Tibial artery (tissue), 4 donors: ENCODE results near the gene COLGALT1.

Experiments
- DNase-seq, 2 donors: peaks; one replicate each; pipeline ENCODE4 v3.0.0-alpha.2; 2019
- H3K27ac ChIP-seq, 2 donors: fragments of 200-600 bp; sonication (generic) in 1 of 2; 1 replicate in 1 of 2; 2 replicates in 1 of 2; pipeline ENCODE4 v1.5.1; 2018 to 2019; ENCODE audit warnings: mild to moderate bottlenecking in 1 of 2
- H3K27me3 ChIP-seq, 2 donors: fragments of 200-600 bp; sonication (generic) in 1 of 2; one replicate each; pipeline versions ENCODE4 v1.5.1 to v1.6.0; 2016 to 2019
- H3K36me3 ChIP-seq, 3 donors: fragments of 200-600 bp; sonication (generic) in 2 of 3; one replicate each; pipeline ENCODE4 v1.5.1; 2016 to 2019; ENCODE audit warnings: mild to moderate bottlenecking in 2 of 3
- H3K4me1 ChIP-seq, 4 donors: fragments of 200-600 bp; sonication (generic) in 2 of 4; 1 replicate in 3 of 4; 2 replicates in 1 of 4; pipeline ENCODE4 v1.5.1; 2016 to 2019
- H3K4me3 ChIP-seq, 2 donors: fragments of 200-600 bp; sonication (generic) in 1 of 2; 1 replicate in 1 of 2; 2 replicates in 1 of 2; pipeline ENCODE4 v1.5.1; 2018 to 2019; ENCODE audit warnings: mild to moderate bottlenecking in 2 of 2
- H3K9me3 ChIP-seq, 3 donors: fragments of 200-600 bp; sonication (generic) in 1 of 3; one replicate each; pipeline ENCODE4 v1.5.1; 2016 to 2019
- CTCF ChIP-seq, 2 experiments: fragments of 200-600 bp in 1 of 2; fragments of 450-650 bp in 1 of 2; IDR thresholded peaks; one replicate each; pipeline ENCODE4 v1.5.1; 2017 to 2019; ENCODE audit warnings: antibody characterized with exemption in 2 of 2, mild to moderate bottlenecking in 1 of 2, moderate library complexity in 1 of 2
- intact Hi-C: fragments of 100-400 bp; cut with DNase I; formaldehyde crosslinking; loops from one replicate; pipeline ENCODE4 v1.15.0; 2023; ENCODE audit warnings: low total_unique reads

Gene COLGALT1

GRCh38 chr19:17522988-17523872 lies 32.2 kb upstream of the COLGALT1 start:
- TF ChIP-seq CTCF (IDR thresholded peaks at IDR 0.05) = no peak
- no peak overlapping the region for H3K27ac ChIP-seq
- peaks cover 0 to 5% (median 0%) of the 10 kb centered on the region in 4 donors for H3K4me1 ChIP-seq
- H3K9me3 ChIP-seq = peaks cover 0 to 4% (median 0%) of the 10 kb centered on the region in 3 donors
- peaks cover 0 to 49% of the 10 kb centered on the region in 2 donors for H3K27me3 ChIP-seq
- intact Hi-C loops = no loop called here
- no peak overlapping the region for H3K4me3 ChIP-seq
- DNase-seq = peak; percentile 66 to 77
- peaks cover 15 to 35% (median 26%) of the 10 kb centered on the region in 3 donors for H3K36me3 ChIP-seq

- intact Hi-C loops = loop anchor here (2.0 kb wide), 1 partner anchor 24 kb away; no protein-coding TSS in a partner anchor
- Histone ChIP-seq H3K36me3 (peaks cover 6 to 20% (median 12%) of the 10 kb centered on the region in 3 donors), H3K4me1 (peaks cover 0 to 5% (median 0%) of the 10 kb centered on the region in 4 donors), H3K27ac (no peak overlapping the region), H3K27me3 (peaks cover 0 to 62% of the 10 kb centered on the region in 2 donors), H3K9me3 (peaks cover 0 to 4% (median 0%) of the 10 kb centered on the region in 3 donors), H3K4me3 (no peak overlapping the region)
- no peak for TF ChIP-seq CTCF (IDR thresholded peaks at IDR 0.05)
- no peak for DNase-seq
These were observed 30.8 kb upstream of the COLGALT1 start for GRCh38 chr19:17524651-17525050.

GRCh38 chr19:17525141-17525540 lies 30.3 kb upstream of the COLGALT1 start:
- no peak for TF ChIP-seq CTCF (IDR thresholded peaks at IDR 0.05)

GRCh38 chr19:17526922-17527321 lies 28.5 kb upstream of the COLGALT1 start:
- H3K27ac ChIP-seq = no peak overlapping the region
- no peak for DNase-seq
- intact Hi-C loops = no loop called here
- no peak for TF ChIP-seq CTCF (IDR thresholded peaks at IDR 0.05)
- peaks cover 0 to 4% (median 0%) of the 10 kb centered on the region in 3 donors for H3K9me3 ChIP-seq
- peaks cover 0 to 77% of the 10 kb centered on the region in 2 donors for H3K27me3 ChIP-seq
- H3K4me3 ChIP-seq = no peak overlapping the region
- H3K36me3 ChIP-seq = no peaks in the 10 kb centered on the region
- H3K4me1 ChIP-seq = peaks cover 0 to 5% (median 0%) of the 10 kb centered on the region in 4 donors

More at GRCh38 chr19:17525141-17525540, 30.3 kb upstream of the COLGALT1 start:
- intact Hi-C loops = loop anchor here (2.0 kb wide), 1 partner anchor 24 kb away; no protein-coding TSS in a partner anchor
- H3K4me1 ChIP-seq = peaks cover 0 to 5% (median 0%) of the 10 kb centered on the region in 4 donors
- H3K36me3 ChIP-seq = peaks cover 6 to 15% (median 8%) of the 10 kb centered on the region in 3 donors
- H3K27me3 ChIP-seq = peaks cover 0 to 67% of the 10 kb centered on the region in 2 donors
- H3K4me3 ChIP-seq = no peak overlapping the region
- peaks cover 0 to 4% (median 0%) of the 10 kb centered on the region in 3 donors for H3K9me3 ChIP-seq
- no peak for DNase-seq
- H3K27ac ChIP-seq = no peak overlapping the region

GRCh38 chr19:17527326-17527725 lies 28.1 kb upstream of the COLGALT1 start:
- no peak for DNase-seq
- Histone ChIP-seq H3K9me3 (peaks cover 0 to 4% (median 0%) of the 10 kb centered on the region in 3 donors), H3K4me3 (no peak overlapping the region), H3K36me3 (no peaks in the 10 kb centered on the region), H3K27ac (no peak overlapping the region), H3K27me3 (peaks cover 0 to 81% of the 10 kb centered on the region in 2 donors), H3K4me1 (peaks cover 0 to 5% (median 0%) of the 10 kb centered on the region in 4 donors)
- TF ChIP-seq CTCF (IDR thresholded peaks at IDR 0.05) = no peak
- intact Hi-C loops = no loop called here
